ENCODE results near the gene SLC18A2. TPM values are rescaled to one million over a fixed set of nuclear protein-coding genes. Genes with fewer than 3 reads are reported as not detected.

The SLC18A2 gene
- total RNA-seq, 5 donors from 2014 or later (not counting 1 experiment from before 2014, with no cell fraction given): 0.18 to 2.9 (median 1.0) TPM

GRCh38 chr10:117221156-117221711 lies 19.7 kb upstream of the SLC18A2 start:
- Mint-ChIP-seq H3K27ac (no peak overlapping the region), H3K9me3 (no peaks in the 10 kb centered on the region), H3K4me1 (peaks cover 6 to 11% (median 9%) of the 10 kb centered on the region in 3 donors), H3K36me3 (no peaks in the 10 kb centered on the region), H3K4me3 (no peak overlapping the region), H3K27me3 (peaks cover 3 to 24% of the 10 kb centered on the region in 2 donors)
- H3K27ac ChIP-seq (ENCODE audit: low read length): no peak overlapping the region
- H3K9me3 ChIP-seq: no peaks in the 10 kb centered on the region
- peaks cover 2 to 43% of the 10 kb centered on the region in 2 experiments for H3K27me3 ChIP-seq (replicated peaks in 1 of 2; ENCODE audit: control insufficient read depth in 2 of 2, extremely low read depth in 1 of 2, insufficient read depth in 2 of 2, low read length in 1 of 2)
- ATAC-seq (replicated peaks in 1 of 4): no peak
- no peak for DNase-seq
- ChIA-PET POLR2A (no interaction called here), CTCF (no interaction called here)
- peaks cover 2 to 14% of the 10 kb centered on the region in 2 experiments for H3K4me1 ChIP-seq (ENCODE audit: control insufficient read depth in 1 of 2, extremely low read depth in 1 of 2, insufficient read depth in 2 of 2, low read length in 2 of 2)
- H3K36me3 ChIP-seq (ENCODE audit: control insufficient read depth in 2 of 2, extremely low read depth in 1 of 2, insufficient read depth in 1 of 2, low read length in 1 of 2): no peaks in the 10 kb centered on the region
- no peak overlapping the region for H3K4me3 ChIP-seq (ENCODE audit: control insufficient read depth in 1 of 2, extremely low read depth in 1 of 2, low read length in 1 of 2)
- WGBS (ENCODE audit: insufficient coverage): 77% methylated on average over 8 of the region's 10 CpGs

- no peak overlapping the region for H3K4me3 Mint-ChIP-seq
- no peaks in the 10 kb centered on the region for H3K36me3 ChIP-seq (ENCODE audit: control insufficient read depth in 2 of 2, extremely low read depth in 1 of 2, insufficient read depth in 1 of 2, low read length in 1 of 2)
- no peak for DNase-seq
- 66% methylated on average over 2 of the region's 5 CpGs for WGBS (ENCODE audit: insufficient coverage)
- H3K27me3 ChIP-seq (replicated peaks in 1 of 2; ENCODE audit: control insufficient read depth in 2 of 2, extremely low read depth in 1 of 2, insufficient read depth in 2 of 2, low read length in 1 of 2): peaks cover under 1 to 37% of the 10 kb centered on the region in 2 experiments
- H3K27ac ChIP-seq (ENCODE audit: low read length): no peak overlapping the region
- H3K27ac Mint-ChIP-seq: no peak overlapping the region
- peaks cover 0 to 1% (median 1%) of the 10 kb centered on the region in 3 donors for H3K4me1 Mint-ChIP-seq
- H3K36me3 Mint-ChIP-seq: no peaks in the 10 kb centered on the region
- ChIA-PET CTCF (no interaction called here), POLR2A (no interaction called here)
- H3K4me1 ChIP-seq (ENCODE audit: control insufficient read depth in 1 of 2, extremely low read depth in 1 of 2, insufficient read depth in 2 of 2, low read length in 2 of 2): peaks cover 0 to 1% of the 10 kb centered on the region in 2 experiments
- H3K9me3 Mint-ChIP-seq: no peaks in the 10 kb centered on the region
- peaks cover 11 to 26% of the 10 kb centered on the region in 2 donors for H3K27me3 Mint-ChIP-seq
- ATAC-seq (replicated peaks in 1 of 4): no peak
- no peak overlapping the region for H3K4me3 ChIP-seq (ENCODE audit: control insufficient read depth in 1 of 2, extremely low read depth in 1 of 2, low read length in 1 of 2)
- H3K9me3 ChIP-seq: no peaks in the 10 kb centered on the region
Observed at GRCh38 chr10:117222552-117222951, 18.4 kb upstream of the SLC18A2 start.

GRCh38 chr10:117222976-117223692 lies 17.8 kb upstream of the SLC18A2 start:
- no peak overlapping the region for H3K27ac Mint-ChIP-seq
- 77% methylated on average over 2 of the region's 4 CpGs for WGBS (ENCODE audit: insufficient coverage)
- POLR2A ChIA-PET: no interaction called here
- no peaks in the 10 kb centered on the region for H3K9me3 Mint-ChIP-seq
- H3K27me3 Mint-ChIP-seq: peaks cover 16 to 24% of the 10 kb centered on the region in 2 donors
- H3K36me3 Mint-ChIP-seq: no peaks in the 10 kb centered on the region
- H3K4me3 ChIP-seq (ENCODE audit: control insufficient read depth in 1 of 2, extremely low read depth in 1 of 2, low read length in 1 of 2): no peak overlapping the region
- H3K4me3 Mint-ChIP-seq: no peak overlapping the region
- H3K4me1 Mint-ChIP-seq: no peaks in the 10 kb centered on the region
- no peaks in the 10 kb centered on the region for H3K4me1 ChIP-seq (ENCODE audit: control insufficient read depth in 1 of 2, extremely low read depth in 1 of 2, insufficient read depth in 2 of 2, low read length in 2 of 2)
- H3K36me3 ChIP-seq (ENCODE audit: control insufficient read depth in 2 of 2, extremely low read depth in 1 of 2, insufficient read depth in 1 of 2, low read length in 1 of 2): no peaks in the 10 kb centered on the region
- ATAC-seq (replicated peaks in 1 of 4): no peak
- CTCF ChIA-PET: interaction anchor here in 1 of 2 donors (0.5 kb wide), 1 partner anchor 429 kb away, joined by 3 read pairs; no protein-coding TSS in a partner anchor
- no peak overlapping the region for H3K27ac ChIP-seq (ENCODE audit: low read length)
- H3K9me3 ChIP-seq: no peaks in the 10 kb centered on the region
- H3K27me3 ChIP-seq (replicated peaks in 1 of 2; ENCODE audit: control insufficient read depth in 2 of 2, extremely low read depth in 1 of 2, insufficient read depth in 2 of 2, low read length in 1 of 2): peaks cover 0 to 38% of the 10 kb centered on the region in 2 experiments
- no peak for DNase-seq

GRCh38 chr10:117223693-117224430 lies 17.1 kb upstream of the SLC18A2 start:
- H3K27ac ChIP-seq (ENCODE audit: low read length): no peak overlapping the region
- H3K27me3 ChIP-seq (replicated peaks in 1 of 2; ENCODE audit: control insufficient read depth in 2 of 2, extremely low read depth in 1 of 2, insufficient read depth in 2 of 2, low read length in 1 of 2): peaks cover 0 to 37% of the 10 kb centered on the region in 2 experiments
- H3K27ac Mint-ChIP-seq: no peak overlapping the region
- no peak for DNase-seq
- no peak for ATAC-seq (replicated peaks in 1 of 4)
- H3K9me3 Mint-ChIP-seq: no peaks in the 10 kb centered on the region
- ChIA-PET POLR2A (no interaction called here), CTCF (interaction anchor here in 1 of 2 donors (0.5 kb wide), 1 partner anchor 430 kb away, joined by 3 read pairs; no protein-coding TSS in a partner anchor)
- no peaks in the 10 kb centered on the region for H3K9me3 ChIP-seq
- H3K36me3 Mint-ChIP-seq: no peaks in the 10 kb centered on the region
- H3K4me3 ChIP-seq (ENCODE audit: control insufficient read depth in 1 of 2, extremely low read depth in 1 of 2, low read length in 1 of 2): no peak overlapping the region
- WGBS (ENCODE audit: insufficient coverage): 40% methylated on average over 2 of the region's 7 CpGs
- no peak overlapping the region for H3K4me3 Mint-ChIP-seq
- no peaks in the 10 kb centered on the region for H3K4me1 Mint-ChIP-seq
- no peaks in the 10 kb centered on the region for H3K4me1 ChIP-seq (ENCODE audit: control insufficient read depth in 1 of 2, extremely low read depth in 1 of 2, insufficient read depth in 2 of 2, low read length in 2 of 2)
- no peaks in the 10 kb centered on the region for H3K36me3 ChIP-seq (ENCODE audit: control insufficient read depth in 2 of 2, extremely low read depth in 1 of 2, insufficient read depth in 1 of 2, low read length in 1 of 2)
- peaks cover 23 to 24% of the 10 kb centered on the region in 2 donors for H3K27me3 Mint-ChIP-seq

- Histone ChIP-seq H3K4me1 (ENCODE audit: control insufficient read depth in 1 of 2, extremely low read depth in 1 of 2, insufficient read depth in 2 of 2, low read length in 2 of 2) (no peaks in the 10 kb centered on the region), H3K9me3 (no peaks in the 10 kb centered on the region), H3K36me3 (ENCODE audit: control insufficient read depth in 2 of 2, extremely low read depth in 1 of 2, insufficient read depth in 1 of 2, low read length in 1 of 2) (no peaks in the 10 kb centered on the region), H3K27me3 (replicated peaks in 1 of 2; ENCODE audit: control insufficient read depth in 2 of 2, extremely low read depth in 1 of 2, insufficient read depth in 2 of 2, low read length in 1 of 2) (peaks cover 0 to 30% of the 10 kb centered on the region in 2 experiments), H3K27ac (ENCODE audit: low read length) (no peak overlapping the region), H3K4me3 (ENCODE audit: control insufficient read depth in 1 of 2, extremely low read depth in 1 of 2, low read length in 1 of 2) (no peak overlapping the region)
- no peaks in the 10 kb centered on the region for H3K36me3 Mint-ChIP-seq
- ChIA-PET POLR2A (no interaction called here), CTCF (interaction anchor here in 1 of 2 donors (1.6 kb wide), 1 partner anchor 8 kb away, joined by 6 read pairs; no protein-coding TSS in a partner anchor)
- WGBS (ENCODE audit: insufficient coverage): no CpG with 5 or more reads among the region's 3 CpGs
- H3K4me1 Mint-ChIP-seq: no peaks in the 10 kb centered on the region
- H3K27ac Mint-ChIP-seq: no peak overlapping the region
- no peaks in the 10 kb centered on the region for H3K9me3 Mint-ChIP-seq
- peaks cover 29 to 34% of the 10 kb centered on the region in 2 donors for H3K27me3 Mint-ChIP-seq
- ATAC-seq (replicated peaks in 1 of 4): no peak
- H3K4me3 Mint-ChIP-seq: no peak overlapping the region
- no peak for DNase-seq
Observed at GRCh38 chr10:117224881-117225280, 16.0 kb upstream of the SLC18A2 start.

- ChIA-PET CTCF (interaction anchor here in 1 of 2 donors (1.6 kb wide), 1 partner anchor 10 kb away, joined by 6 read pairs; no protein-coding TSS in a partner anchor), POLR2A (no interaction called here)
- no peak for ATAC-seq (replicated peaks in 1 of 4)
- H3K4me3 Mint-ChIP-seq: no peak overlapping the region
- H3K9me3 ChIP-seq: no peaks in the 10 kb centered on the region
- no peaks in the 10 kb centered on the region for H3K4me1 Mint-ChIP-seq
- H3K36me3 ChIP-seq (ENCODE audit: control insufficient read depth in 2 of 2, extremely low read depth in 1 of 2, insufficient read depth in 1 of 2, low read length in 1 of 2): no peaks in the 10 kb centered on the region
- no peak overlapping the region for H3K4me3 ChIP-seq (ENCODE audit: control insufficient read depth in 1 of 2, extremely low read depth in 1 of 2, low read length in 1 of 2)
- no peak overlapping the region for H3K27ac ChIP-seq (ENCODE audit: low read length)
- no peaks in the 10 kb centered on the region for H3K36me3 Mint-ChIP-seq
- no CpG with 5 or more reads among the region's 10 CpGs for WGBS (ENCODE audit: insufficient coverage)
- peaks cover 46 to 53% of the 10 kb centered on the region in 2 donors for H3K27me3 Mint-ChIP-seq
- H3K27ac Mint-ChIP-seq: no peak overlapping the region
- H3K27me3 ChIP-seq (replicated peaks in 1 of 2; ENCODE audit: control insufficient read depth in 2 of 2, extremely low read depth in 1 of 2, insufficient read depth in 2 of 2, low read length in 1 of 2): peaks cover 0 to 31% of the 10 kb centered on the region in 2 experiments
- peaks cover 0 to 4% (median 0%) of the 10 kb centered on the region in 3 donors for H3K9me3 Mint-ChIP-seq
- DNase-seq: peak in 3 of 35 experiments; percentile 12 to 18 (median 16)
- H3K4me1 ChIP-seq (ENCODE audit: control insufficient read depth in 1 of 2, extremely low read depth in 1 of 2, insufficient read depth in 2 of 2, low read length in 2 of 2): no peaks in the 10 kb centered on the region
Observed at GRCh38 chr10:117226813-117227451, 14.0 kb upstream of the SLC18A2 start.
